Vagina (tissue), 2 donors: ENCODE results near the gene LRIG3.

Experiments used
- POLR2A ChIP-seq, 2 donors: fragments of 450-650 bp; IDR thresholded peaks; one replicate each; pipeline ENCODE4 v1.6.1; 2017; ENCODE audit warnings: antibody characterized with exemption in 2 of 2, mild to moderate bottlenecking in 2 of 2, moderate library complexity in 2 of 2
- POLR2AphosphoS5 ChIP-seq, 2 donors: sonication (generic); formaldehyde crosslinking; IDR thresholded peaks; one replicate each; pipeline ENCODE4 v1.9.0; 2017; ENCODE audit warnings: antibody characterized with exemption in 2 of 2, mild to moderate bottlenecking in 2 of 2, low read depth in 1 of 2; ENCODE audit not compliant: insufficient read depth in 1 of 2
- TF ChIP-seq, protein P1 (sequence below), 3 experiments: fragments of 450-650 bp in 2 of 3; fragments of 200-600 bp in 1 of 3; sonication (generic) in 1 of 3; IDR thresholded peaks; one replicate each; pipeline ENCODE4 v1.5.1; 2017 to 2019; ENCODE audit warnings: antibody characterized with exemption in 3 of 3, mild to moderate bottlenecking in 2 of 3, moderate library complexity in 2 of 3

DNA sequence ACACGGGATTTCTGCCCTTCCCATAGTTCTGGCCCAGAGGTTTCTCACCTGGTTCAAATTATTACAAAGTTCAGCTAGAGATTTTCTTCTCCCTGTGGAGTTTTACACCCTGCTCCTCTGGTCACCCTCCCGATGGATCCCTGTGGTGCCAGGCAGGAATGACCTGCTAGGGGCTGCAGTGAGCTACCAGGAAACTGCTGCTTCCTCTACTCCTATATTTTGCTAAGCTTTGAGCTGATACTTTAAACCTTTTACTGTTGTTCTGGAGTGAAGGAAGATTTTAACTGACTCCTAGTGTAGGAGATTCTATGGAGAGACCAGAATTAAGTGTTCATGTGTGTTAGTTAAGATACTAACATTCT is 30.4 kb upstream of the LRIG3 start:
- TF ChIP-seq, protein P1, sequence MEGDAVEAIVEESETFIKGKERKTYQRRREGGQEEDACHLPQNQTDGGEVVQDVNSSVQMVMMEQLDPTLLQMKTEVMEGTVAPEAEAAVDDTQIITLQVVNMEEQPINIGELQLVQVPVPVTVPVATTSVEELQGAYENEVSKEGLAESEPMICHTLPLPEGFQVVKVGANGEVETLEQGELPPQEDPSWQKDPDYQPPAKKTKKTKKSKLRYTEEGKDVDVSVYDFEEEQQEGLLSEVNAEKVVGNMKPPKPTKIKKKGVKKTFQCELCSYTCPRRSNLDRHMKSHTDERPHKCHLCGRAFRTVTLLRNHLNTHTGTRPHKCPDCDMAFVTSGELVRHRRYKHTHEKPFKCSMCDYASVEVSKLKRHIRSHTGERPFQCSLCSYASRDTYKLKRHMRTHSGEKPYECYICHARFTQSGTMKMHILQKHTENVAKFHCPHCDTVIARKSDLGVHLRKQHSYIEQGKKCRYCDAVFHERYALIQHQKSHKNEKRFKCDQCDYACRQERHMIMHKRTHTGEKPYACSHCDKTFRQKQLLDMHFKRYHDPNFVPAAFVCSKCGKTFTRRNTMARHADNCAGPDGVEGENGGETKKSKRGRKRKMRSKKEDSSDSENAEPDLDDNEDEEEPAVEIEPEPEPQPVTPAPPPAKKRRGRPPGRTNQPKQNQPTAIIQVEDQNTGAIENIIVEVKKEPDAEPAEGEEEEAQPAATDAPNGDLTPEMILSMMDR (IDR thresholded peaks at IDR 0.05): no peak
- TF ChIP-seq POLR2A (IDR thresholded peaks at IDR 0.05) (no peak), POLR2AphosphoS5 (IDR thresholded peaks at IDR 0.05; ENCODE audit: insufficient read depth in 1 of 2, low read depth in 1 of 2) (no peak)
